GM19438 (cell line): ENCODE measurements around the gene TEX55.
"Not testable (repeated sequence)": the region's sequence is repeated elsewhere in the genome, so short reads cannot be mapped to it uniquely, and the experiment has no call there.

Experiments used
- ATAC-seq: cut with Tn5 transposase; IDR thresholded peaks from one replicate; pipeline ENCODE4 v1.9.1; 2021; ENCODE audit warnings: low read depth; ENCODE audit not compliant: unreplicated experiment

TEX55 gene

DNA sequence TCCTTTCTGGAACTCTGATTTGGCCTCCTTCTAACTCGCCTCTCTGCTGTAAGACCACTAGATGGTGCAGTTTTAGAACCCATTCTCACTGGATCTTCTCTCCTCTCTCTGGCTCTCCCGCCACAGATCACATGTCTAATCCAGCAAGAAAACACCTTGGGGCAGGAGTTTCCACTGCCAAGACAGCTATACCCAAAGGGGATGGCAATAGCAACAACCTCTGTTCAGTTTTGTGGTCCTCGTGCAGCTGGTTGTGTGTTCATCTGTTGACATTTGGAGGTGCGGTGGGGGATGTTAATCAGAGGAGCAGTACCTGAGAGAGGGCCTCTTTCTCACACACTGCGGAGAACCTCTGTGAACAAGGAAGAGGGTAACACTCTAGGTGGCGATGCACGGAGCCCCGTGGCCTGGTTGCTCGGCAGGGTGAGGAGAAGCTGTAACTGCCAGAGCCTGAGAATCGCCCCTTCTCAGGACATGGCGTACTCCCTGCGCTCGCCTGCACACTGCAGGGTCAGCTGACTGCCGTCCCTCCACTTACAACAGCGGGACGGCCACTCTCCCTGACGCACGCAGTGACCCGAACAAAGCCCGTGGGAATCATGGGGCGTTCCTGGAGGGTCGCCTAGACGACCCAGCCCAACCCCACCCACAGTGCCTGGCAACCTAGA is at the start of gene TEX55:
TEX55 (plus strand) TSS at position 666 of the 668 bp plus-strand sequence. CDS start 25 bp downstream, outside the sequence.
- no peak for ATAC-seq

DNA sequence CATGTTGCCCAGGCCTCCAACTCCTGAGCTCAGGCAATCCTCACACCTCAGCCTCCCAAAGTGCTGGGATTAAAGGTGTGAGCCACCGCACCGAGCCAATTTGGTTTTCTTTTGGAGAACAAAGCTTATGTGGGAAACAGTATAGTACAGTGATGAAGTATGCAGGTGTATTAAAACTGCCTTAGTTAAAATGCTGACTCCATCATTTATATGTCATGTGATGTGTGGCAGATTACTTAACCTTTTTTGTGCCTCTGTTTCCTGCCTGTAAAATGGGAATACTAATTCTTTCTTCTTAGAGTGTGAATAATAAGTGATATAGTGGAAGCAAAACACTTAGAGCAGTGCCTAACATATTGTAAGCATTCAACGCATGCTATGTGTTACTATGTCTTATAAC is 48.0 kb upstream of the TEX55 start:
- ATAC-seq: no peak

DNA sequence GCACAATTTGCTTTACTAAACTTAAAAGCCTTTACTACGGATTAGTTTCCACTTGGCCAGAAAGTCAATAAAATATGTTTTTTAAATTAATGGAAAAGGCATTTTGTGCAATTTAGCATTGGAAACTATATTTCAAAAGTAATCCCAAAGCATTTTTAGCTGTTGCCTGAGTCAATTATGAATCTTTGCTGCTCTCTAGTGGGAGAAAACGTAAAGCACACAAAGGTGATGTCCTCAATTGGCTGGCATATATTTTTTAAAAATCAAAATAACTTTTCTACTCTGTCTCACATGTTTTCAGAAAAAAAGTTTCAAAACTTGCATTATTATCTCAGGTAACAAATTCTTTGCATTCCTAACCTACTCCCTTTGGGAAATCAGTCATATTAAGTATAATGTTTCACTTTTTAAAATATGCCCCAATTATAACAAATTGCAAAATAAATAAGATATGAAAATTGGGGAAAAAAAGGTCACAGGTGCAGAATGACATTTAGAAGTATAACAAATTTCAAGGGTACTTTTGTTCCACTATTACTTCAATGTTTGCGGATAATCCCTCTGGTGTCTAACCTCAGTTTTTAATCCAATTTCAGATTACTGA is 47.2 kb upstream of the TEX55 start:
- no peak for ATAC-seq

DNA sequence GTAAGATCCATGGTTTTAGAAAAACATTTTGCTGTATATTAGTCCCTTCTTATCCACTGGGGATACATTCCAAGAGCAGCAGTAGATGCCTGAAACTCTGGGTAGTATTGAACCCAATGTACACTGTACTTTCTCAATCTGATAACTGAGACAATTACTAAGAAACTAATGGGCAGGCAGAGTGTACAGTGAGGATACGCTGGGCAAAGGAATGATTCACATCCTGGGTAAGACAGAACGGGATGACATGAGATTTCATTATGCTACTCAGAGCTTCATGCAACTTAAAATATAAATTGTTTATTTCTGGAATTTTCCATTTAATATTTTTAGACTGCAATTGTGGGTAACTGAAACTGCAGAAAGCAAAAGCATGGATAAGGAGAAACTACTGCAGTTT is 46.2 kb upstream of the TEX55 start:
- no peak for ATAC-seq

DNA sequence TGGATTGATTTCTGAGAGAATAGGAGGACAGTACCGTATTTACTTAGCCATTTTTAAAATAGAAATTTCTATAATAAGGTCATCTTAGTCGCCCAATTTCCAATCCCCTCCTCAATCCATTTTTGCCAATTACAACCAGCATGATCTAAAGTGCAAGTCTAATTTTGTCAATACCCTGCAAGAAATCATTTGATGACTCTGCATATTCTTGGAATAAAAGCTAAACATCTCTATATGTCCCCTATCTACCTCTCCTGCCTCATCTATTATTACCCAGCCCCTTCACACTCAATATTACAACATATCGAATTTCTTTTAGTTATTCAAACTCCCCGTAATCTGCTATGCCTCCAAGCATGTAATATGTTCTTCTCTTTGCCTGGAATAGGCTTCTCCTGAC is 41.9 kb upstream of the TEX55 start:
- no peak for ATAC-seq

DNA sequence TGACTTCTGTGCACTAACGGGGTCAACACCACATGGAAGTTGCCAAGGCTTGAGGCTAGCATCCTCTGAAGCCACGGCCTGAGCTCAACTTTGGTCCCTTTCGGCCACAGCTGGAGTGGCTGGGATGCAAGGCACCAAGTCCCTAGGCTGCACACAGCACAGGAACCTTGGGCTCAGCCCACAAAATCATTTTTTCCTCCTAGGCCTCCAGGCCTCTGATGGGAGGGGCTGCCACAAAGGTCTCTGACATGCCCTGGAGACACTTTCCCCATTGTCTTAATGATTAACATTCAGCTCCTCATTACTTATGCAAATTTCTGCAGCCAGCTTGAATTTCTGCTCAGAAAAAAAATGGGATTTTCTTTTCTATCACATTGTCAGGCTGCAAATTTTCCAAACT is 27.6 kb upstream of the TEX55 start:
- not testable (repeated sequence) for ATAC-seq

DNA sequence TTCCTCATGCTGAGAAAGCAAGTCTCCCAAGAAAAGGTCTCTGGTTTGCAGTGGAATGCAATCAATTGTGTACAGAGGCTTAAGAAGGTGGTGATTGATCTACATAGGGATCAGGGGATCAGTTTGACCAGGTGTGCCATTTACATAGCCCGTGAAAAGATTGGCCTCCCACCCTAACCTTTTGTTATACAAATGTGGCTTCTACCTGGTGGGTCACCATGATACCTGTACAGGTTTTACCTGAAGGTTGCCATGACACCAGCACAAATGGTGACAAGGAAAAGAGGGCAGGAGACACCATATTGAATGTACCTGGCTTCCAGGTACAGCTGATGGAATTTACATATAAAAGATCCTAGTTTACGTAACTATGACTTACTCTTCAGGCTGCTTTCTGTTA is 25.5 kb upstream of the TEX55 start:
- ATAC-seq: no peak

DNA sequence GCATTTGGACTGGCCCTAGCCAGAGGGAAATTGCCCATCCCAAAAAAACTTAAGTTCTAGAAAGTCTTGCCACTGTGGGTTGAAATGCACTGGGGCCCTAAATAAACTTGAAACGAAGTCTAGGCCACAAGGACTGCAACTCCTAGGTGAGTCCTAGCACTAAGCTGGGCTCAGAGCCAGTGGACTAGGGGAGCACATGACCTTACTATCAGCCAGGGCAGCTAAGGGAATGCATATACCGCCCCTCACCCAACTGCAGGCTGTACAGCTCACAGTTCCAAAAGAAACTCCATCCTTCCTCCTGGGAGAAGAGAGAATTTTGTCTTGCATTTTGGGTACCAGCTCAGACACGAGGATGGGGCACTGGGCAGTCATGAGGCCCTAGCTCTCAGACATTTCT is 23.6 kb upstream of the TEX55 start:
- no peak for ATAC-seq

DNA sequence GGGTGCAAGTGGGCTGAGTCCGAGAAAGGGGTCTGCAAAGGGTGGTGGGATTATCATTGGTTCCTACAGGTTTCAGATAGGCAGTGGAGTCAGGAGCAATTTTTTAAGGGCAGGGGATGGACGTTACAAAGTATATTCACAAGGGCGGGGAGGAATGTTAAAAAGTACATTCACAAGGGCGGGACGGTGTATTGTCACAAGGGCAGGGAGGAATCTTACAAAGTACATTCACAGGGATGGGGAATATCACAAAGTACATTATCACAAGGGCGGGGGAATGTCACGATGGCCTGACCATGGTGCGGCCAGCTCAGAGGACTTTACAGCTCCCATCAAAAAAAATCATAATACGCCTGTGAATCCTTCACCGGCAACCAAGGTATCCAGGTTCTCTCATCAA is 20.6 kb upstream of the TEX55 start:
- ATAC-seq: no peak

DNA sequence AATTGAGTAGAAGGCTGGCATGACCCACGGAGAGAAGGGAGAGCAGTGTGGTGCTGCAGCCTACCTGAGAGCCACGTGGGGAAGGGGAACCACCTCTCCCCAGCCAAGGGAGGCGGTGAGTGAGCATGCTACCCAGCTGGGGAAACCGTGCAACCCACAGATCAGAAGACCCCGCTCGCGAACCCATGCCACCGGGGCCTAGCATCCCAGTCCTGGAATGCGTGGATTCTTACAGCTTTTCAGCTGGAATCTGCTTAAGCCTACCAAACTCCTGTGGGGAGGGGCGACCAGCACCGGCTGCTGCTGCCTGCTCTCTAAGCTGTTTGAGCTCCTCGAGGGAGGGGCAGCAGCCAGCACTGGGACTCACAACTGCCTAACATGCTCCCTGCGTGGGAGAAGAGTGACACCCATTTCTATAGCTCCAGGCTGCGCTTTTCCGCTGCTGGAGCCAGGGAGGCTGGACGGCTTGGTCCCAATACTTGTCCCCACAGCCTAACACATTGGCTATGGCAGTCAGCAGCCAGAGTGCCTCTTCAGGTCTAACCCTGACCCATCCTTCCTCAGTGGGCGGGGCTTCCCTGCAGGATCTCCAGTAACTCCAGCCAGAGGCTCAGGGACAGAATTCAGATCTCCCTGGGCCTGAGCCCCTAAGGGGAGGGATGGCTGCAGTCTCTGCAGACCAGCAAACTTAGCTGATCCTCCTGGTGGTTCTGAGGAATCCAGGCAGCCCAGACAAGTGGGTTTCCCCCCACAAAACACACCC is 20.0 kb upstream of the TEX55 start:
- ATAC-seq: no peak

DNA sequence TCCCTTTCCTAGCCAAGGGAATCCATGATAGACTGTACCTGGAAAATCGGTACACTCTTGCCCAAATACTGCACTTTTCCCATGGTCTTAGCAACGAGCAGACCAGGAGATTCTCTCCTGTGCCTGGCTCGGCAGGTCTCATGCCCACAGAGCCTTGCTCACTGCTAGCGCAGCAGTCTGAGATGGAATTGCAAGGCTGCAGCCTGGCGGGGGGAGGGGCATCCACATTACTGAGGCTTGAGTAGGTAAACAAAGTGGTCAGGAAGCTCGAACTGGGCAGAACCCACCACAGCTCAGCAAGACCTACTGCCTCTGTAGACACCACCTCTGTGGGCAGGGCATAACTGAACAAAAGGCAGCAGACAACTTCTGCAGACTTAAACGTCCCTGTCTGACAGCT is 15.7 kb upstream of the TEX55 start:
- ATAC-seq: not testable (repeated sequence)

DNA sequence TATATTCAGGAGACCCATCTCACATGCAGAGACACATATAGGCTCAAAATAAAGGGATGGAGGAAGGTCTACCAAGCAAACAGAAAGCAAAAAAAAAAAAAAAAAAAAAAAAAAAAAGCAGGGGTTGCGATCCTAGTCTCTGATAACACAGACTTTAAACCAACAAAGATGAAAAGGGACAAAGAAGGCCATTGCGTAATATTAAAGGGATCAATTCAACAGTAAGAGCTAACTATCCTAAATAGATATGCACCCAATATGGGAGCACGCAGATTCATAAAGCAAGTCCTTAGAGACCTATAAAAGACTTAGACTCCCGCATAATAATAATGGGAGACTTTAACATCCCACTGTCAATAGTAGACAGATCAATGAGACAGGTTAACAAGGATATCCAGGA is 13.7 kb upstream of the TEX55 start:
- not testable (repeated sequence) for ATAC-seq

DNA sequence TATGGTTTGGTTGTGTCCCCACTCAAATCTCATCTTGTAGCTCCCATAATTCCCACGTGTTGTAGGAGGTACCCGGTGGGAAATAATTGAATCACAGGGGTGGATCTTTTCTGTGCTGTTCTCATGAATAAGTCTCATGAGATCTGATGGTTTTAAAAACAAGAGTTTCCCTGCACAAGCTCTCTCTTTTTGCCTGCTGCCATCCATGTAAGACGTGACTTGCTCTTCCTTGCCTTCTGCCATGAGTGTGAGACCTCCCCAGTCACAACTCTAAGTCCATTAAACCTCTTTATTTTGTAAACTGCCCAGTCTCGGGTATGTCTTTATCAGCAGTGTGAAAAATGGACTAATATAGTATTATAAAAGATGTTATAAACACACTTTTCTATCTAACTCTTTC is 6.6 kb upstream of the TEX55 start:
- ATAC-seq: not testable (repeated sequence)

DNA sequence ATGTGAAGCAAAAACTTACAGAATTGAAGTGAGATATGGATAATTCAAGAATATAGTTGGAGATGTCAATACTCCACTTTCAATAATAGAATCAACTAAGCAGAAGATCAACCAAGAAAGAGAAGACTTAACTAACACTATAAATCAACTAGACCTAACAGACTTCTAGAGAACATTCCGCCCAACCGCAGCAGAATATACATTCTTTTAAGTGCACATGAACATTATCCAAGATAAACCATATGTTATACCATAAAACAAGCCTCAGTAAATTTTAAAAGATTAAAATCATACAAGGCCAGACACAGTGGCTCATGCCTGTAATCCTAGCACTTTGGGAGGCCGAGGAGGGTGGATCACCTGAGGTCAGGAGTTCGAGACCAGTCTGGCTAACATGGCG is 5.5 kb upstream of the TEX55 start:
- ATAC-seq: no peak

DNA sequence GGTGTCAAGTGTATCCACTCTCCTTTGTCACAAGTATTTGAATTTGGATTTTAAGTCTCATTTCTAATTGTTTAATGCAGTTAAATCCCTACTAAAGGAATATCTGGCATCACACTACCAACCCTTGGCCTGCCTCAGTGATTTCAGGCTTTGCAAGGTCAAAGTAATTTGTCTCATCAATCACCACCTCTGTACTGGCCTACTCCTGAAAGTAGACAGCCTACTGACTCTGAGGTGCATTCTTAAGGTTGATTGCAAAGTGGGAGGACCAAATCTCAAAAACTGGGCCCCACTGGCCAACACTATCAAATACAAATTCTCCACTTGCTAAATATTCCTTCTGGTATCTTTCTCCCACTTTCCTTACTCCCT is 851 bp upstream of the TEX55 start:
- ATAC-seq: no peak

DNA sequence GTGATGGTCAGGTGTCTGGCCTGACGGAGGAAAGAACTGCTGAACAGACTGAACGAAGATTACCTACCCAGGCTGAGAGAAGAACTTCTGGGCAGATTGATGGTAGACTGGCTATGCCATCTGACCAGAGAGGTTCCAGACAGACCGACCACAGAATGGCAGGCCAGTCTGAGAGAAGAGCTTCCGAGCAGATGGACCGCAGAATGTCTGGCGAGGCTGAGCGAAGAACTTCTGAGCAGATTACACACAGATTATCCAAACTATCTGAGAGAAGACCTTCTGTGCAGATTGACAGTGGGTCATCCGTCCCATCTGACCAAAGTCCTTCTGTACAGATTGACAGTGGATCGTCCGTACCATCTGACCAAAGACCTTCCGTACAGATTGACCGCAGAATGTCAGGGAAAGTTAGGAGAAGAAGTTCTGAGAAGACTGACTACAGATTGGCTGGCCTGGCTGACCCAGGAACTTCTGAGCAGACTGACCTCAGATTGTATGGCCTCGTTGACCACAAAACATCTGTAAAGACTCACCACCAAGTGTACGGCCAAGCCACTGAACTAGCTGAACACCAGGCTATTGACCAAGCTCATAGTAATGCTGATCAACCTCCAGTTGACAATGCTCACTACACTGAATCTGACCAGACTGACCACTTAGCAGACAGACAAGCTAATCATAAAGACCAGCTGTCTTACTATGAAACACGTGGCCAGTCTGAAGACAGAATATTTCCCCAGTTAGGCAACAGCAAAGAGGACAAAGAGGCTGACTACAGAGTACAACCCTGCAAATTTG is 812 bp downstream of the TEX55 start:
- ATAC-seq: no peak

DNA sequence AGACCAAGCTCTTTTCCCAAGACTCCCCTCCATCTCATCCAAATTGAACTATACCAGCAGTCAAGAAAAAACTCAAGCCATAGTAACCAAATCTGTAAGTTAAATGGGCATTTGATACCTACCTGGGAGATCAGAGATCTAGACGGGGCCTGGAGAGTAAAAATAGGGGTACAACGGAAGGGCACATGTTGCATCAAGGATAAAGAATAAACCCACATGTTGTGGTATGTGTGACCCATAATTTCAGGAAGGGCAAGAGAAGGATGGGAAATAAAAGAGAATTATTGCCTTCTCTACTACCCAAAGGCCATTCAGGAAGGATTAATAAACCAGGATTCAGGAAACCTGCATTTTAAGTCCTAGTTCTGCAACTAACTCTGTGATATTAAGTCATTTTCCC is 1.5 kb downstream of the TEX55 start:
- ATAC-seq: no peak

DNA sequence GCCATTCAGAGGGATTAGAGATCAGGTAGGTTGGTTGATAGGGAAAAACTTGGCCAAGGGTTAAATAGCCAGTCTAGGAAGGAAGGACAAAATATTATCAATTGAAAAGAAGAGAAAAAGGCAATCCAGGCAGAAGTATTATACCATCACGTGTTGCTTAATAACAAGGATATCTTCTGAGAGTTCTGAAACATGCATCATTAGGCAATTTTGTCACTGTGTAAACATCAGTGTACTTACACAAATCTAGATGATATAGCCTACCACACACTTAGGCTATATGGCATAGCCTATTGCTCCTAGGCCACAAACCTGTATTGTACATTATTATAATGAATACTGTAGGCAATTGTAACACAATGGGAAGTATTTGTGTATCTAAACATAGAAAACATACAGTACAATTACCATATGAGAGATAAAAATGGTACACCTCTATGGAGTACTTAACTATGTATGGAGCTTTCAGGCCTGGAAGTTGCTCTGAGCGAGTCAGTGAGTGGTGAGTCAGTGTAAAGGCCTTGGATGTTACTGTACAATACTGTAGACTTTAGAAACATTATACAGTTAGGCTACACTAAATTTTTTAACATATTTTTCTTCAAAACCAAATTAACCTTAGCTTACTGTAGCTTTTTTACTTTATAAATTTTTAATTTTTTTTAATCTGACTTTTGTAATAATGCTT is 2.7 kb downstream of the TEX55 start:
- no peak for ATAC-seq

DNA sequence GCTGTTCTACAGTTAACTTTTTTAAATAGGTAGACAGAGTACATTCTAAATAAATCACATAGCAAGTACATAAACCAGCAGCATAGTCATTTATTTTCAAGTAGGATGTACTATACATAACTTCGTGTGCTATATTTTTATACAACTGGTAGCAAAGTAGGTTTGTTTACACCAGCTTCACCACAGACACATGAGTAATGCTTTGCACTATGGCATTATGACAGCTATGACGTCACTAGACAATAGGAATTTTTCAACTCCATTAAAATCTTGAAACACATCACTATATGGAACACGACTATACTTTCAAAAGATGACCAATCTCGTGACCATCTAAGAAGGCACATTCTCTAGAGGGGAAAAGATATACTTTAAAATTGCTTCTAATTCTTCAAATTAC is 3.5 kb downstream of the TEX55 start:
- ATAC-seq: no peak

DNA sequence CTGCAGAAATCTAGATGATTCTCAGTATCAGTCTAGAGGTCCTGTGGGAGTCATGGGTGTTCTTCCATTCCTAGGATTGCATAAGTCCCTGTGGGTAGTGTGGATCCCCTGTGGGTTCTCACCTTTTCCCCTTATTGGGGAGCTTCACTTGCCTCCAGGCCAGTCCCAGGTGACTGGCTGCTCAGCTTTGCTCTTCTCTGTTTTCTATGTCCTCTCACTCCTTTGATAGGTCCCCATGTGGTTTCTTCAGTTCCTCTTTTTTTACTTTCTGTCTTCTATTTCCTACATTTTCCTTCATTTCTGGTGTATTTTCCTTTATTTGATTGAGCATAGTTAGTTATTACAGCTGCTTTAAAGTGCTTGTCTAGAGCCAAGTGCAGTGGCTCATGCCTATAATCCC is 10.9 kb downstream of the TEX55 start:
- no peak for ATAC-seq

DNA sequence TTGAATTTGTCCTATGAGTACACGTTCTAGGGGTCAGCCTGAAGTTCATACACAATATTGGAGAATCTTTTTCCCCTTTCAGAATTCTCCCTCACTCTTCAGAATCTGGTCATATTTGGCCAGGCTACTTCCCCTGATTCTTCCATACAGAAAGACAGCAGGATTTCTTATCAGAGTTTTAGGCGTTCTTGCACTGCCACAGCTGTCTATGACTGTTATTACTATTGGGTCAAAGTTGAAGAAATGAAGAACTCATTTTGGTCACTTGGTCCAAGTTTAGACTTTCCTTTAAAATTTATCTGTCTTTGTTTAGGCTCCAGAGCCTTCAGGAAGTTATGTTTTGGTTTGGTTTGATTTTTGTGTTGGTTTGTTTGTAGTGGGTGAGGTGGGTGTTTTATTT is 12.0 kb downstream of the TEX55 start:
- ATAC-seq: no peak
